B cell (primary cell): ENCODE data around the gene VSIG10L2.

ENCODE experiments used
- CTCF ChIP-seq: fragments of 200-600 bp; IDR thresholded peaks from one replicate; pipeline ENCODE4 v1.8.0; 2022; ENCODE audit warnings: antibody characterized with exemption, mild to moderate bottlenecking
- EZH2 ChIP-seq: IDR thresholded peaks from 2 replicates; pipeline ENCODE4 v1.6.1; 2012; ENCODE audit warnings: borderline replicate concordance, low read depth, mild to moderate bottlenecking, moderate library complexity, low read length; ENCODE audit not compliant: insufficient read depth, poor library complexity, severe bottlenecking

GRCh38 chr11:125939081-125939521 lies 6.7 kb upstream of the VSIG10L2 start:
- TF ChIP-seq CTCF (no peak), EZH2 (no peak)
